GM21515 (cell line): Measurements from ENCODE around the gene ABCA1.
"Not testable (repeated sequence)": the region's sequence is repeated elsewhere in the genome, so short reads cannot be mapped to it uniquely, and the experiment has no call there.

ENCODE experiments used
- ATAC-seq: cut with Tn5 transposase; IDR thresholded peaks from one replicate; pipeline ENCODE4 v1.9.1; 2021; ENCODE audit not compliant: unreplicated experiment

ABCA1 gene

DNA sequence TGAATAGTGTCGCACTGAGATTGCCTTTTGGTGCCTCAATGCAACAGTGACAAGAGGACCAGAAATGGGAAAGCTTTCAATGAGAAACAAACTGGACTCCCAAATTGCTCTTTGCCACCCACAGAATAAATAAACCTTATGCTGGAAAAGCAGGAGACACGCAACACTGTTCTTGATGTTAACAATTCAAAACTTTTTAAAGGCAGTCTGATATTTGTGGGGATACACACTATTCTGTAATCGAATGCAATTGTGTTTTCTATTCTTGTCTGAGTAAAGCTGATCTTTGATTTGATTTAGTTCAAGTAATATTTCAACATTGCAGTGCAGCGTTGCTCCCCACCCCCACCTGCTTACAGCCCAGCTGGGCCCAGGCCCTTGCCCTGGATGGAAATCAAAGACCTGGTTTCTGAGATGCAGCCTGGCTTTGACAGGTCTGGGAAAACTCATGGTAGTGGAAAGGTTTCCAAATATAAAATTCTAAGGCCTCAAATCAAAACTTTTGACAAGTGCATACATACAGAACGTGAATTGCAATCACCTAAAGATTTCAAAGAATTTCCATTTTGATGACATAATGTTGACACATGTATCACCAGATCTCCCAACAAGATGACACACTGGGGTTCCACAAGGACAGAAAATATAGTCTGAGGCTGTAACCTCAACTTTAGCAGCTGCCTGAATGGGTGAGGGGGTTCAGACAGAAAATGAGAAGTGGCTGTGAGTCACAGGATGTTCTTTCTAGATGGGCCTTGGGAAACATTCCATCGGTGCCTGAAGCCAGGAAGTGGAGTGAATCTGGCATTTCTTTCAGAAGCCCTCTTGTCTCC is 55.1 kb downstream of the ABCA1 start:
- ATAC-seq: no peak

DNA sequence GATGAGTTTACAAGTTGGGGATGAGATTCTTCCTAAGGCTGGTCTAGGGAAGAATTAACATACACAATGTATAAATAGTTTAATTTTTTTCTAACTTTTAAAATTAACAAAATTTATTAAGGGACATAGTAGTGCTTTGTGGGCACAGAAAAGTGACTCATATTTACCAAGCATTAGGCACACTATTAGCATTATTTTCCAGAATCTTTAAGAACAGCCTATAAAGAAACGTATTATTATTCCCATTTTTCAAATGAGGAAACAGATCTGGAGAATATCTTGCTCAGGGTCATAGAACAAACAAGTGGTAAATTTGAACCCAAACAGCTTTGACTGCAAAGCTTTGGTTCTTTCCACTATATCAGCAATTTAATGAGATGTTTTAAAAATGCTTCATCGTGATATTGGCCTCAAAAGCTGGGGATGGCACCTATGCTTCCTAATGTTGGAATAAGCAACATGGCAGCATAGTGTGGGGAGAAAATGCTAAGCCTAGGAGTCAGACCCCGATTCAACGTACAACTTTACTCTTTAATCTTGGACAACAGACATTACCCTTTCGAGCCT is 55.9 kb downstream of the ABCA1 start:
- ATAC-seq: no peak

DNA sequence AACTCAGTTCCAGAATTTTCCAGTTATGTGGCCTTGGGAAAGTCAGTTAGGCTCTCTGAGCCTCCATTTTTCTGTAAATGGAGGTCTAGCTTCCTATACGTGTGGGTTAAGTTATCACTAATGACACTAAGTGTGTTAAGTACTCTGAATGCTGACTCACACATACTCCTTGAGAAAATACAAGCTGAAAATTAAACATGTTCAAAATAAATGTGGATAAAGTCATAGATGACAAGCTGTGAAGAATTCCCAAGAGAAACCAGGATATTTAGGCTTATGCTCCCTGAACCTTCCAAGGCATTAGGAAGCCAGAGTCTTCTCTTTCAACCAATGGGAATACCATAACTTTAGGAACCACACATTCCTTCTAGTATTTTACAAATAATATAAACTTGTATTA is 58.1 kb downstream of the ABCA1 start:
- no peak for ATAC-seq

DNA sequence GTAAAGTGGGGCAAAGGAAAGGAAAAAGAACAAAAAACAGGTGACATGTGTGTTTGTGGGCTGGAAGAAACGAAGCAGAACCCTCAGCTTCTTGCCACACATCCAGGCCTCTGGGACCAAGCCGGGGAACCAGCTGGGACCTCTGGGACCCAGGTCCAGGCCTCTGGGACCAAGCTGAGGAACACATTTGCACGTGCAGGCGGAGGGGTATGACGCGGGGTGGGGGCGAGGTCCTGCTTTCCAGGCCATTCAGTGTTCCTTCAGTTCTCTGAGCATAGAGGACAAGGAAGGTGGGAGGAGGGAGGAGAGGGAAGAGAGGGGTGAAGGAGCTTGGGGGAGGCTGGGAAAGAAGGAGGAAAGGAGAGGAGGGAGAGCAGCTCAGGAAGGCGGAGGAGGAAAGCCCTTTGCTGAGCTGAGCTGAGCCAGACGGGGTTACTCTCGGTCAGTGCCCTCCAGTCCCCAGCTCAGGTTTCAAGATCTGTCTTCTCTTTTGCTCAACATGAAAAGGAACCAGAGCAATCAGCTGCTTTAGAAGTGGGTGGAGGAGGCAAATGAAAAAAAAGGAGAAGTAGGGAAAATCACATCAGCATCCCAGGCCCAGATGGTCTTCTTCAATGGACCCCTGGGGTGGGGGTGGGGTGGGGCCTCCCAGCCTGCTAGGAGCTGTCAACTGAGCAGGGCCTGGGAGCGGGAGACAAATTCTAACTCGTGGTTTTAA is 59.1 kb downstream of the ABCA1 start:
- peak; percentile 85 for ATAC-seq

DNA sequence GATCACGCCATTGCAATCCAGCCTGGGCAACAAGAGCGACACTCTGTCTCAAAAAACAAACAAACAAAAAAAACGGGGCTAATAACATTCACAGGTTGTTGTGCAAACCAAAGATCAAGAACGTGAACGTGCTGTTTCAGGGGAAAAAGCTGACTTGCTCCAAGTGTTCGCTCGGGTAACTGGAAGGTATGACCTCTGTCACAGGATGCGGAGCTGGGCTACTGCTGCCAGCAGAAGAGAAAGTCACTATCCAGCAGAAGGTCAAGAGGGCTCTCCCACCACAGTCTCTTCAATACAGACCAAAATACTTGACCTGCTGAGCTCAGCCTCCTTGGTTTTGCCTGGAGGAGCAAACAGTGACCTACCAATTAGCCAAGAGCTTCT is 59.7 kb downstream of the ABCA1 start:
- no peak for ATAC-seq

DNA sequence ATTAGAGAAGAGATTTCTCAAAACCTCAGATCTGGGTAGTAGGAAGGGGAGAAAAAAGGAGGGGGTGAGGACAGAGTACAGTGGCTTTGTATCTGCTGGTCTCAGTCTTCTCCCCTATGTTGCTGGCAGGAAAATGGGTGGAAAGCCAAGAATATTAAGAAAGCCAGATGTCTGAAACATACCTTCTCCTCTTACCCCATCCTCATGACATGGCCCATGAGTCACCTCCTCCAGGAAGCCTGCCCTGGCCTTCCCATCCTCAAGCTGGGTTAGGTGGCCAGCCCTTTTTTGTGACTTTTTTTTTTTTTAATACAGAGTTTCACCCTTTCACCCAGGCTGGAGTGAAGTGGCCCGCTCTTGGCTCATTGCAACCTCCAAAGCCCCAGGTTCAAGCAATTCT is 61.8 kb downstream of the ABCA1 start:
- ATAC-seq: no peak

DNA sequence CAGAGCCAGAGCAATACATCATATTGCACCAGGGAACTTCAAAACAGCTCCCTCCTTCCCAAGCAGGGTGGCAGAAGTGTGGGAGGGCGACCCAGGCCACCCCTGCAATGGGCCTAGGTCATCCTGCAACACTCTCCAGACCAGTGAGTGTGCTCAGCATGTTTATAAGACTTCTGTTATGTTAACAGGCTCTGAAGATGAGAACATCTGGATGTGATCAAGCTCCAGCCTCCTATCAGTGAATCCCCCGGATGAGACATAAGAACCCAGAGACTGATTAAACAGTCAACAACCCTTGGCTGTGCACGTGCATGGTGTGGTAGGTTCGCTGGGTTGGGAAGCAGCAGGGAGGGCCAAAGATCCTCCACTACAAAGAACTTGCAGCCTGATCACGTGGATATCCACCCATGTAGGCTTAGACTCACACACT is 63.3 kb downstream of the ABCA1 start:
- ATAC-seq: no peak

DNA sequence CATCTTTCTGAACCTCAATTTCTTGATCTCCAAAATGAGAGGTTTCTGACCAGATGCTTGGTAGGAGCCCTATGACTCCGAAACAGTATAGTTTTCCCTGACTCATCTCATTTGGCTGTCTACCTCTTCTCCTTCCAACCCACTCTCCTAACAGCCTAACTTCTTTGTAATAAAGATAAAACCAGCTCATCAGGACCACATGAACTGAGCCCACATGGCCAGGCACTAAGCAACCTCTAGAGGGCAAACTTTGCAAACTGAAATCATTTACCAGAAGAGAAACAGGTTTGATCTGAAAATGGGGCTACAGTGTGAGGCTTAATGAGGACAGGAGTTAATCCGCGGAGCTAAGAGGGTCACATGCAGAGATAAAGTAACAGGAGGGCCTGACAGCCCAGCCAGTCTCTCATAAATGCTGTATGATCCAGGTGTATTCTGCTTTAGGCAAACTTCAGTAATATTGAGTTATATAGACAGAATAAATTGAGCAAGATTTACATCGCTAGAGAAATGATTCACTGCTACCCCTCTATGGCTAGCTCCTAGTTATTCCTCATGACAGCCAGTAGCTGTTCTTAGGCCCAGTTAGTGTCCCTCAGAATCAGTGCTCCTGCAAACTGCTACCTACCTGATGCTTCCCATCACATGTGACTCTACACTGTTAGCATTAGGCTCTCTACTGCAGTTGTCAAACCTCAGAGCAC is 64.6 kb downstream of the ABCA1 start:
- ATAC-seq: peak; percentile 87

DNA sequence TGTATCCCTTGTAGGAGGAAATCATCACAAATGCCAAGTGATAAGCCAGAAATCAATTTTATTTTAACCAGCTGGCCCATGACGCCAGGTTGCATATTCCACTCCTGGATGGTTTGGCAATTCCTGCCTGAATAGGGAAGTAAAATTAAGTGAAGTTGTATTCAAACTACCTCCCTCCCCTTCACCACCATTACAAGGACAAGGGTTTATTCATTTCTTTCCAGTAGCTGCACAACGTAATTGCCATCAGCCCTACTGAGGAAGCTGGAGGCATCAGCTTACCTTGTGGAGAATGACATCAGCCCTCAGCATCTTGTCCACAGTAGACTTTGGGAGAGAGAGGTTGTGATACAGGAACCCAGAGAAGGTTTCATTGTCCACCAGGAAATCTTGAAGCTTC is 66.6 kb downstream of the ABCA1 start:
- no peak for ATAC-seq

DNA sequence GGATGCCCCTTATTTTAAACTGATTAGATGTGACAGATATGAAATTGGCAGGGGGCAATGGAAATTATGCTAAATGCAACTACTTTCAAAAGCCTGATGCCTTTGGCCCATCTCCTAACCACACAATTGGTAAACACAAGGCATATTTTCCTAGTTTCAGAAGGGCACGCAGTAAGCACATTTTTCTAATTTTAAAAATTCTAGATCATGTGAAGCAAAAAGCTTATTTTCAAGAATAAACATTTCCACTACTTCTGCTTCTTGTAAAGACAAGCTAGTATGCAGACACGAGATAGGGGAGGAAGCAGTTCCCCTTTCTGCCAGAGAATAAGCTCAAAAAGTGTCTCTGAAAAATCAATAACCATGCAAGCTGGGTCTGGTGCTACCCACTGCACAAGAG is 67.7 kb downstream of the ABCA1 start:
- no peak for ATAC-seq

DNA sequence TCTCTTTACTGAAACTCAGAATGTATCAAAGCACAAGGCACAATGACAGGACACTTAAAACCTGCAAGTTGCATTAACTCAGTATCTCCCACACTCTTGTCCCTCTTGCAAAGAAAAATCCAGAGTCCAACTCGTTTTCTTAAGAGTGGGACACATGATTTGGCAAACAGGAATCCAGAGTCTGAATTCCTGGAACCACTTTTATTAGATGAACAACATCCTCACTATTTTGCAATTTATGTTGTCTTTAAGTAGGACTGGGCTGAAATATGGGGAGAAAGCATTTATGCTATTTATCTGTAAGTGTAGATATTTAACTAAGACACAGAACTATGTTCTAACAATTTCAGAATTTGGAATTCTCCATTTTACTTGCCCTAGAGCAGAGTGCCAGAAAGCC is 69.1 kb downstream of the ABCA1 start:
- no peak for ATAC-seq

DNA sequence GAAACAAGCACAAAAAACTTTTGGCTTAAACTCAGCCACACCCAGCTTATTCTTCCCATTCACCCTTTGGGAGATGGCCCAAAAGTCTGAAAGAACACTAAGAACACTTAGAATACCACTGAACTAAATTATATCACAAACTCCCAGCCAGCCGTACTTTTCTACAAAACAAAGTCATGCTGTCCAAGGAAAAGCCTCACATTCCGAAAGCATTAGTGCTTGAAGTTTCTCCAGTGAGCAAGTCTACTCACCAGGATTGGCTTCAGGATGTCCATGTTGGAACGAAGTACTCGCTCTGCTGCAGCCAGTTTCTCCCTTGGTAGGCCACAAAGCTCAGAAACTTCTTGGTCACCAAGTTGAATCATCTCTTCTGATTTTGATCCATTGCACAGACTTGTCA is 69.7 kb downstream of the ABCA1 start:
- no peak for ATAC-seq

DNA sequence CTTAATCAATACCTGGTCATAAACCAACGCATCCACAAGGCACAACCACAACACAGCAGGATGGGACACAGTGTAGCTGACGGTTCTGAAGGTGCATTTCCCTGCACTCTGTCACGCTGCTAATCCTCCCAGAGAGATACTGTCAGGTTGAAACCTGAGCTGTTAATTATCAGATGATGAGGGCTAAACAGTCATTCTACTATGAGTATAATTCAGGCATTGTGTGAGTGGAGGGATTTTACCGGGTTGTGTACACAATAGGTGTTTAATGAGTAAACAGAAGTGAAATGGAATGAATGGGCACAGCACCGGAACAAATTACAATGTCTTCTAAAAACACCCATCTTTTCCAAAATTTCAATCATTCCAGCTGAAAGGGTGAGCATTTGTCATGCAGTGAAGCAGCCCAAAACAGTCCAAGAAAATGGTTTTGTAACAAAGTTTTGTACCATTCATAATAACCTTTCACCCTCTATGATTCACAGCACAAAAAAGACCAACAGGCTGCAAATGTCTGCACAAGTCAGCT is 71.5 kb downstream of the ABCA1 start:
- no peak for ATAC-seq

DNA sequence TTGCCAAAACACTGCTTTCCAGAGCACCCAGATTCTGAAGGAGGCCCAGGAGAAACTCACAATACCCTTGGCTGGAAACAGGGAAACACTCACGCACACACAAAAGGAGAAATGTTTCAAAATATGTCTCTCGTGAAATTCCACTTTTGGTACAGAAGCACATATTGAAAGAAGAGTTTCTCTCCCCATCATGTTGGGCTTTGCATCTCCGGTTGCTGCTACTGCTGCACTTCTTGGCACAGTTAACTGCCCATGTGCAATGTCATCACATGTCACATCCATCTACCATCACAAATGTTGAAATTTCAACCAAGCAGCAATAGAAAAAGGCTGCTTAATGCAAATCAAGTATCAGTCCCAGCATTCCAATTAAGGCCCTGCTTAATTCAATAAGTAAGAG is 72.1 kb downstream of the ABCA1 start:
- no peak for ATAC-seq

DNA sequence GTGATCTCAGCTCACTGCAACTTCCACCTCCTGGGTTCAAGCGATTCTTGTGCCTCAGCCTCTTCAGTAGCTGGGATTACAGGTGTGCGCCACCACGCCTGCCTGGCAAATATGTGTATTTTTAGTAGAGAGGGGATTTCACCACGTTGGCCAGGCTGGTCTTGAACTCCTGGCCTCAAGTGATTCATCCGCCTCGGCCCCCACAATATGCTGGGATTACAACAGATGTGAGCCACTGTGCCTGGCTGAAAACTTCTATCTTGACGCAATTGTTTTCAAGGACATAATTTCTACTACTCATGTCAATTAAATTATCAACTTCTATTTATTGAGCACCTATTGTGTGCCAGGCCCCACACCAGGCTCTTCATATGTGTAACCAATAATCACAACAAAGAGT is 72.7 kb downstream of the ABCA1 start:
- not testable (repeated sequence) for ATAC-seq

DNA sequence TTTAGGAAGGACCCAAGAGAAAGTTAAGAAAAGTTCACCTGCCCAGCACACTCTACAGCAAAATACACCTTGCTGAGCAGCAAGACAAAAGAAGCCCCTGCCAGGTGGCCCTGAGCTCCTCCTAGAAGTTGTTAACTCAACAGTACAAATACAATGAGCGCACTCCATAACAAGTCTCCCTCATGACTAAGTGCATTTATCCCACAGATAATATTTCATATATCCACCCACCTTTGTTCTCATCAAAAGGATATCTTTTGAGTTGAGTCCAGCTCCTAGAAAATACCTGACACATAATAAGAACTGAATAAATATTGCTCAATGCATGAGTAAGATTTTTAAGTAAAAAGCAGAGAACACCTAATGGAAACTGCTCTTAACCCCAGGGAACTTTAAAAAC is 73.3 kb downstream of the ABCA1 start:
- no peak for ATAC-seq

DNA sequence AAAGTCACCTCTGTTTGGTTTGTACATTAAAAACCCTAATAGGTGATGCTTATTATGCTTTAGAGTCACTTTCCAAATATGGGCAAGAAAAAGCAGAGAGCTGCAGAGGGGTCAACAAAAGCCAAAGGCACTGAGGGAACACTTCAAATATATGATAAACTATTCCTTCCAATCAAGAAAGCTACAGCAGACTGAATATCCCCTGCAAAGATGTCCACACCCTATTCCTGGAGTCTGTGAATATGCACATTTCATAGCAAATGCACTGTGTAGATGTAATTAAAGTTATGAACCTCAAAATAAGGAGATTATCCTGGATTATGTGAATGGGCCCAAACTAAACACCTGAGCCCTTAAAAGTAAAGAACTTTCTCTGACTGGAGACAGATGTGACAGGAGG is 74.3 kb downstream of the ABCA1 start:
- ATAC-seq: no peak

DNA sequence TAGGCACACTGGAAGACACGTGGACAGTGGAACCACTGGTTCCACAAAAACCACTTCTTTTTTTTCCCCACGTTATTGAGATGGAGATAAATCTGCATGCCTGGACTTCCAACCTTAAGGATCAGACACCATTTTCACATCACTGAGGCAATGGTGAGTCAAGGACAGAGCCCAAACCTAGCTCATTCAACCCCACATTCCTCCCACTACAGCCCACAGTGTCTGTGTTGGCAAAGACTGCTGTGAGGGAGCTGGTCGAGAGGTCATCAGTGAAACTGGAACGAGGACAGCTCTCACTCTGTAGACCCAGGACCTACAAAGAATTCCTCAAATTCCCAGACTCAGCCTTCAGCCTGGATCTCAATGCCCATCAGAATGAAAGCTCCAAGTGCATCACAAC is 74.8 kb downstream of the ABCA1 start:
- no peak for ATAC-seq

DNA sequence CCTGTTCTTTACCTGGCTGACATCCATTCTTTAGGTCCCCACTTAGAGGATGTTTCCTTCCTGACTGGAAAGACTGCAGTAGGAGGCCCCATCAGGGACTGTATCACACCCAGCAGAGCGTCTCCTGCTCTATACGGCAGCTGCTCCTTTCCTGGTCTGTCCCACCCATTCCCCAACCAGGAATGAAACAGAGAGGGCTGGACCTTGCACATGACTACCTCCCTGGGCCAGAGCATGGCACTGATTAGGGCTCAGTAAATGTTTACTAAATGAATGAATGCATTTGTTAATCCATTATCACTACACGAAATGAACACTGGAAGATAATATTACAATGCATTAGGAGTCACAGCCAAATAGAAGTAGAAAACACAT is 76.4 kb downstream of the ABCA1 start:
- ATAC-seq: no peak

DNA sequence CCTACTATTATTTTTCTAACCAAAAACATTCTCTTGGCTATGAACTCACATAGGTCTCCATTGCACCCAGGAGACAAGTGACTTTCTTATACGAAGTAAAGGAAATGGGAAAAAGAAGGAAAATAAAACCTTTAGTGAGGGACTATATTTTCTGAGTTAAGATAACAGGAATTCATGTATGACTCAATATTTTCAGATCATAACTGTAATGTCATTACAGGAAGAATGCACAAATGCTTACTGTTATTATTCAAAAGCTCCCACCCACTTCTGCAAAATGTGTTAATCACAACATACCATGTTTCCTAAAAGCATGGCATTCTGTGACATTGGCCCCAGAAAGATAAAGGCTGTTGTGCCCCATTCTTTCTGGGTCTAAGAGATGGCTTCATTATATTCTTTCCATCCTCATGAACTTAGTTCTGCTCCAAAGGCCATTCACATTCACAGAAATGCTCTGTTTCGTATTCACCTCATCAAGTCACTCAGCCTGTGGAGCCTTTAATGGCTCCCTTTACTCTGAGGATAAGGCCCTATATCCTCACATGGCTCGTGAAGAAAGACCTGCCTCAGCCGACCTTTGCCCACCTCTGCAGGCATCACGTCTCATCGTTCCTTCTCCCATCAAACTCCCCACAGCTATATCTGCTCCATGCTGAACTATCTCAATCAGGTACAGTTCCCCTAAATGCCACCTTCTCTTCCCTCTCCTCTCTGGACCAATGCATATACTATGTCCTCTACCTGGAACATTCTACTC is 77.0 kb downstream of the ABCA1 start:
- no peak for ATAC-seq

DNA sequence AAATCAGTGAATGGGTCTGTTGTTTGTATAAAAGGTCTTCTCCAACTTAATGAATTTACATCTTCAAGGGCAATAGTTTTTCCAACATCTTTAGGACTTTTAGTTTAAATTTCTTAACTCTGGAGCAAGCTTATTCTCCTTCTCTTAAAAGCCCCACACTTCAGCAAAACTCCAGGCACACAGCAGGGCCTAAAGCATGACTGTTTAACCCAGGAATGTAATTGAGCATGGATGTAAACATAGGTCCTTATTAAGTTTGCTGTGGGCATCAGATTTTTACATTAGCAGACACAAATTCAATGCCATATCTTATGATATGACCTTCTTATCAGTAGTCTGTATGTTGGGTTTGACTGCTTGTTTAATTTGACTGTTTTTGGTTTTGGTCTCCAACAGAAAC is 78.9 kb downstream of the ABCA1 start:
- ATAC-seq: no peak
